Fibroblast of lung (primary cell): ENCODE data around the gene IL31RA.

Experiments used
- EZH2 ChIP-seq: IDR thresholded peaks from 2 replicates; pipeline ENCODE4 v1.5.1; 2012; ENCODE audit warnings: low read length, control low read depth, mild to moderate bottlenecking; ENCODE audit errors: missing control alignments
- TF ChIP-seq, protein P1 (sequence below), 2 donors: IDR thresholded peaks in 1 of 2; conservative IDR thresholded peaks in 1 of 2; 1 replicate in 1 of 2; 2 replicates in 1 of 2; pipeline ENCODE4 v1.5.1; 2011 to 2012; ENCODE audit warnings: low read length in 2 of 2, control low read depth in 1 of 2, inconsistent platforms in 1 of 2, low read depth in 1 of 2, mild to moderate bottlenecking in 1 of 2

GRCh38 chr5:55829956-55830355 is 21.2 kb upstream of the IL31RA start:
- TF ChIP-seq, protein P1, sequence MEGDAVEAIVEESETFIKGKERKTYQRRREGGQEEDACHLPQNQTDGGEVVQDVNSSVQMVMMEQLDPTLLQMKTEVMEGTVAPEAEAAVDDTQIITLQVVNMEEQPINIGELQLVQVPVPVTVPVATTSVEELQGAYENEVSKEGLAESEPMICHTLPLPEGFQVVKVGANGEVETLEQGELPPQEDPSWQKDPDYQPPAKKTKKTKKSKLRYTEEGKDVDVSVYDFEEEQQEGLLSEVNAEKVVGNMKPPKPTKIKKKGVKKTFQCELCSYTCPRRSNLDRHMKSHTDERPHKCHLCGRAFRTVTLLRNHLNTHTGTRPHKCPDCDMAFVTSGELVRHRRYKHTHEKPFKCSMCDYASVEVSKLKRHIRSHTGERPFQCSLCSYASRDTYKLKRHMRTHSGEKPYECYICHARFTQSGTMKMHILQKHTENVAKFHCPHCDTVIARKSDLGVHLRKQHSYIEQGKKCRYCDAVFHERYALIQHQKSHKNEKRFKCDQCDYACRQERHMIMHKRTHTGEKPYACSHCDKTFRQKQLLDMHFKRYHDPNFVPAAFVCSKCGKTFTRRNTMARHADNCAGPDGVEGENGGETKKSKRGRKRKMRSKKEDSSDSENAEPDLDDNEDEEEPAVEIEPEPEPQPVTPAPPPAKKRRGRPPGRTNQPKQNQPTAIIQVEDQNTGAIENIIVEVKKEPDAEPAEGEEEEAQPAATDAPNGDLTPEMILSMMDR (conservative IDR thresholded peaks at IDR 0.05 in 1 of 2, IDR thresholded peaks at IDR 0.05 in 1 of 2; ENCODE audit: low read depth in 1 of 2, low read length in 2 of 2) = no peak
- no peak for TF ChIP-seq EZH2
